Kidney epithelial cell (primary cell): ENCODE results near the gene TXLNG. TPM values are rescaled to one million over a fixed set of nuclear protein-coding genes. Genes with fewer than 3 reads are reported as not detected.
A peak's percentile ranks its signal among the peaks of the same experiment; 100 is the strongest.

Experiments
- DNase-seq: peaks from one replicate; pipeline ENCODE4 v3.0.0-alpha.2; 2010; ENCODE audit warnings: low read depth
- H3K27me3 ChIP-seq: 2 replicates; pipeline ENCODE4 v1.6.0; 2011; ENCODE audit warnings: low read length; ENCODE audit not compliant: control insufficient read depth, insufficient read depth
- H3K36me3 ChIP-seq: 2 replicates; pipeline ENCODE4 v1.5.1; 2011; ENCODE audit warnings: low read length; ENCODE audit not compliant: control insufficient read depth, insufficient read depth
- H3K4me3 ChIP-seq: 2 replicates; pipeline ENCODE4 v1.5.1; 2011; ENCODE audit warnings: low read depth, mild to moderate bottlenecking, control low read depth, low read length
- CTCF ChIP-seq: IDR thresholded peaks from 2 replicates; pipeline ENCODE4 v1.5.1; 2011; ENCODE audit warnings: mild to moderate bottlenecking, moderate library complexity, low read length, control low read depth, inconsistent platforms; ENCODE audit not compliant: insufficient read depth, poor library complexity, severe bottlenecking
- total RNA-seq: library from RNA; depleted of rRNA; stranded (reverse); fragments of >200 nt; gene quantifications from 2 replicates; pipeline ENCODE4 v1.2.3, GENCODE V29; 2015

TXLNG gene
- total RNA-seq, 1 donor from 2014 or later, result 10.9 TPM

DNA sequence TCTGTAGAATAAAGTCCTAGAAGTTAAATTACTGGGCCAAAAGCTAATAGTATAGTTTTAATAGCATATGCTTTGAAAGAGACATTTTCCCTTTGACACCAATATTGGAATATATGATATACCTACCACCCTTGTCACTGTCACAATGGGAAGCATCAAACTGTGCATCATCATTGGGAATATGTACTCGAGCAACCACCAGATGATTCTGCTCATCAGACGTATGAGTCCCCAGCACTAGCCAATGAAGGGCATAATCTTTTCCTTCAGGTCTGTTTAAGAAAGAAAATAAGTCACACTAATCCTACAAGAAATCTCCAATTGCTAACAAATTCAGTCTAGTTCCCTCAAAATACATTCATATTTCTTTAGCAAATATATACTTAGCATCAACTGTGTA is 76.6 kb downstream of the TXLNG start:
- H3K4me3 ChIP-seq, result no peak overlapping the region
- H3K27me3 ChIP-seq, result no peaks in the 10 kb centered on the region
- no peak for DNase-seq
- no peaks in the 10 kb centered on the region for H3K36me3 ChIP-seq
- TF ChIP-seq CTCF, result no peak

- peaks cover 9% of the 10 kb centered on the region for H3K27me3 ChIP-seq
- no peak for DNase-seq
- no peaks in the 10 kb centered on the region for H3K36me3 ChIP-seq
- H3K4me3 ChIP-seq, result no peak overlapping the region
- TF ChIP-seq CTCF, result no peak
Measured at GRCh38 chrX:16867947-16868346, 81.7 kb downstream of the TXLNG start.

- H3K4me3 ChIP-seq, result peak overlapping the region; percentile 90
- no peak for DNase-seq
- H3K36me3 ChIP-seq, result no peaks in the 10 kb centered on the region
- peaks cover 10% of the 10 kb centered on the region for H3K27me3 ChIP-seq
- no peak for TF ChIP-seq CTCF
Measured at GRCh38 chrX:16868920-16869319, 82.7 kb downstream of the TXLNG start.

DNA sequence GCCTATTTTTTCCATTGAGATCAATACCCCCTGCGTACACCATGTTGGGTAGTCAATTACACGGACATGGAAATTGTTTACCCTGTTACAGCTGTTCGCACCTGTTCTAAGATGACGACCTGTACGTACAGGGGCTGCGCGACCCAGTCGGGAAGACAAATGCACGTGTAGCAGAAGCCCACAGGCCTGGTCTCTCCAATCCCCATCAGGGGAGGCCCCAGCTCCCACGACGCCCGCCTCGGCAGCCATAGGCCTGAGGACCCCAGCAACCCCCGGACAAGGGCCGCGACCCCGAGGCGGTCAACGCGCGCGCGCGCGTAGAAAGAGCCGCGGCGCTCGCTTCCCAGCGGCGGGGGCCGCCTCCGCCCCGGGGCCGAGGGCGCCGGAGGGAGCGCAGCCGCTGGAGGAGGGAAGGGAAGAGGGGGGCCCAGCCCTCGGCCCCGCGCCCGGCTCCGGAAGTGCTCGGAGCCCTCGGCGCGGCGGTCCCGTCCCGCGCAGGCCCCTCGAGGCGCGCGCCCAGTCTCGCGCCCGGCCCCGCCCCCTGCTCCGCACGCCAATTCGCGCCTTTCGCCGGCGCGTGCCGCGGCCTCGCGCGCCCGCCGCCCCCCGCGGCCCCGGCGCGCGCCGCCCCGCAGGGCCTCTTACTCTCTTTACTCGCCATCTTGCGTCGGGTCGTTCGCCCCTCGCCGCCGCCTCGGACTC is 83.3 kb downstream of the TXLNG start:
- H3K4me3 ChIP-seq, result peak overlapping the region; percentile 90
- no peak for TF ChIP-seq CTCF
- H3K36me3 ChIP-seq, result no peaks in the 10 kb centered on the region
- no peak for DNase-seq
- peaks cover 10% of the 10 kb centered on the region for H3K27me3 ChIP-seq

- peak within 1 kb of the TSS; percentile 90 for H3K4me3 ChIP-seq
- no peaks in the 10 kb centered on the region for H3K36me3 ChIP-seq
- DNase-seq, result peak; percentile 50
- no peak for TF ChIP-seq CTCF
- H3K27me3 ChIP-seq, result peaks cover 10% of the 10 kb centered on the region
Measured at GRCh38 chrX:16870095-16870861, 84.0 kb downstream of the TXLNG start, which contains the start of gene RBBP7. RBBP7 (minus strand) TSS chrX:16870362; CDS start chrX:16870053, 309 bp downstream.
